ENCODE measurements around the gene SINHCAF.
"Not testable (repeated sequence)": the region's sequence is repeated elsewhere in the genome, so short reads cannot be mapped to it uniquely, and the experiment has no call there.

SINHCAF gene

DNA sequence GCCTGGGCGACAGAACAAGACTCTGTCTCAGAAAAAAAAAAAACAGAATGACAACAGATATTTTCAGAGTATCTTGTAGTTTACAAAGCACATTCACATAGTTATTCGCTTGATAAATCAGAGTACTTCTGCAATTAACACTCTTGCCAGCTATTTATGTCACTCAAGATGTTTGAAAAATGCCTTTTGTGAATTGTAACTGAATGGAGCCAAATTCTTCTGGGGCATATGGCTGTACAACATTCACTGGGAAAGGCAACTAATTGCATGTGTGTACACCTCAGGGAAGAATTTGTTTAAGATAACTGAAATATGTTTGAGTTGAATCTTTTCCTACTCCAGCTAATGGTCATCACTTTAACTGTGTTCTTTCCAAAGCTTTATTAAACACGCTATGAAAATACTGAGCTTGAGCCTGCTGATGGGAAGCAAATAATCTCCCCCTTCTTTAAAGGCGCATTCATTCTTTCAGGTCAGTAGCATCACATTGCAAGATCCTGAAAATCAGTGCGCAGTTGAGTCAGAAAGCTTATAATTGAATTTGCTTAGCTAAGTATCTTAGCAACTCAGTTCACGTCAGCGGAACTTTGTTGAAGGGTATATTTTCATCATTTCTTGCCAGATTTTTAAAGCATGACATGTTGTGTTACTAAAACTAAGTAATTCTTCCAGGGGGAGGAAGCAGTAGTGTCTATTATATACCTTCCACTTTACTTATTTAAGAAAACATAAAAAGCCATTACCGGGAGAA is 66.6 kb downstream of the SINHCAF start:
- DNase-seq: no peak

DNA sequence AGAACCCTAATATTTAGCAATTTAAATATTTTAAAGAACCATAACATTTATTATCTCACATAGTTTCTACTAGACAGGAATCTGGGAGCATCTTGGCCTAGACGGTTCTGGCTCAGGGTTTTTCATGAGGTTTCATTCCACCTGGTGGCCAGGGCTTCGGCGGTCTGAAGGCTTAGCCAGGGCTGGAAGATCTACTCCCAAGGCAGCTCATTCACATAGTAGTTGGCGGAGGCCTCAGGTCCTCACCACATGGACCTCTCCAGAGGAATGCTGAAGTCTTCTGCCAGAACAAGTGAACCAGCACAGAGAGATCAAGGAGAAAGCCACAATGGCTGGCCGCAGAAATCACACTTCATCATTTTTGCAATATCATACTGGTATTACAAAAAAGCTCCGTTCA is 68.2 kb downstream of the SINHCAF start:
- DNase-seq: no peak

- not testable (repeated sequence) for DNase-seq
Measured at GRCh38 chr12:31251707-31252611, 74.0 kb downstream of the SINHCAF start.

DNA sequence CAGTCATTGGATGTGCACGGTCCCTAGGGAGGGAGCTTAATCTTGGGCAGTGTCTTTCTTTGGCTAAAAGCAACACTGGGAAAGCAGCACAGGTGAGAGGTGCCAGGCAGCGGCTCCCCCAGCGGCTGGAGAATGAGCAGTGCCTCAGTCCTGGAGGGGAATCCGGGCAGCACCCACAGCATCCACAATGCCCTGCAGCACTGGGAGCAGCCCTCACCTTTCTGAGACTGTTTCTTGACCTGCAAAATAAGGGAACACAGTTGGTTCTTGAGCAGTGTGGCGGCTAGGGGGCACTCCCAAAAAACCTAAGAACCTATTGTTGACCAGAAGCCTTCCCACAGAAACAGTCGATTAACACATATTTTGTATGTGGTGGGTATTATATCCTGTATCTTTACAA is 75.8 kb downstream of the SINHCAF start:
- no peak for DNase-seq

DNA sequence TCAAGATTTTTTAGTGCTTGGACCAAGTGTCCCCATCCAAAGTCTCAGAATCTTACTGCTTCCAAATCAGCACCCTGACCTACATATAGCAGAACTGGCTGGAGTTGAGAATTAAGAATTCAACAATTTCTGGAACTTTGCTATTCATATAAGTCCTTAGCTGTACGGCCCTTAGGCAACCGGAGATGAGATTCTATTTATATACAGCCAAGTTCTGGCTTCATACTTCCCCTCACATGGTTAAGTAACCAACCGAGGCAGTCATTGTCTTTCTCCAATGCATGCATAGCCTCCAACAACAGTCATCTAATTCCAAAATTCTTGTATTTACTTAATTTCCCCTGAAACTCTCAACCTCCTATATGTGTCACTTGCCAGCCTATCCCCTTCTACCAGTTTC is 76.6 kb downstream of the SINHCAF start:
- no peak for DNase-seq

DNA sequence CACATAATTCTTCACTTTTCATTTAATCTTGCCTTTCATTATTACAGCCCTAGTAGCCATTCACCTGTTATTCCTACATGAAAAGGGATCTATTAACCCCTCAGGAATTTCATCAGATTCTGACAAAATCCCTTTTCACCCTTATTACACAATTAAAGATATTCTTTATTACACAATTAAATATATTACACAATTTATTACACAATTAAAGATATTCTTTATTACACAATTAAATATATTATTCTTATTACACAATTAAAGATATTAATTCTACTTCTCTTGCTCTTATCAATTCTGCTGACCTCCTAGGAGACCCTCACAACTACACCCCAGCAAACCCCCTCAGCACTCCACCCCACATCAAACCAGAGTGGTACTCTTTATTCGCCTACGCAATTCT is 77.1 kb downstream of the SINHCAF start:
- DNase-seq: no peak

GRCh38 chr12:31248337-31248736 is 77.6 kb downstream of the SINHCAF start:
- no peak for DNase-seq

- DNase-seq: no peak
Measured at GRCh38 chr12:31246470-31246850, 79.5 kb downstream of the SINHCAF start.

DNA sequence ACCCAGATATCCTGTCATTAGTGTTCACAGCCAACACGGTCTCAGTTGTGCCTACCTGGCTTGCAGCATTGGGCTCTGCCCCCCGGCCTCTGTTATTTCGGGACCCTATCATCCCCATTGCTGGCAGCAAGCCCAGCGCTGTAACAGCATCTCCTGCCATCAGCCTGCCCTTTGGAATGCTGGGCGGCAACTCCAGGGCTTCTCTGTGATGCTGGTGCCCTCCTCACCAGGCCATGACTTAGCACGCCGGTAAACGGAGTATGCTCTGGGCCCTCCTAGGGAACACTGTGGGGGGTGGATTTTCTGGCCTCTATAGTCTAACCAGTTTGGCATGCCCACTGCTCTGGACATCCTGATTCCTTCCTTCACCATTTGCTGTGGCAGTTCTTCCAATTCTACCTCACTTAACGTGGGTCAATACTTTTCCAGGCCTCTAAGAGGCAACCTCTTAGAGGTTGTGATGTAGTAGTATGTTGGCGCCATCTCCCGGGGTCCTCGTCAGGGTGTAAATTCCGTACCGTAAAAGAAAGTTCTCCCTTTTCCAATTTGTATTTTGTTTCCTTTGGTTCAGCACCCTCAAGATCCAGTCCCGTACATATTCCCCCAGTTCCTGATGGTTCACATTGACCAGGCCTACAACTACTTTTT is 80.0 kb downstream of the SINHCAF start:
- peak; percentile 31 for DNase-seq

GRCh38 chr12:31242418-31242817 is 83.5 kb downstream of the SINHCAF start:
- DNase-seq: not testable (repeated sequence)

- peak; percentile 70 for DNase-seq
Measured at GRCh38 chr12:31238764-31239387, 87.1 kb downstream of the SINHCAF start.

- DNase-seq: not testable (repeated sequence)
Measured at GRCh38 chr12:31238333-31238732, 87.6 kb downstream of the SINHCAF start.

- no peak for DNase-seq
Measured at GRCh38 chr12:31236998-31237637, 88.8 kb downstream of the SINHCAF start.

DNA sequence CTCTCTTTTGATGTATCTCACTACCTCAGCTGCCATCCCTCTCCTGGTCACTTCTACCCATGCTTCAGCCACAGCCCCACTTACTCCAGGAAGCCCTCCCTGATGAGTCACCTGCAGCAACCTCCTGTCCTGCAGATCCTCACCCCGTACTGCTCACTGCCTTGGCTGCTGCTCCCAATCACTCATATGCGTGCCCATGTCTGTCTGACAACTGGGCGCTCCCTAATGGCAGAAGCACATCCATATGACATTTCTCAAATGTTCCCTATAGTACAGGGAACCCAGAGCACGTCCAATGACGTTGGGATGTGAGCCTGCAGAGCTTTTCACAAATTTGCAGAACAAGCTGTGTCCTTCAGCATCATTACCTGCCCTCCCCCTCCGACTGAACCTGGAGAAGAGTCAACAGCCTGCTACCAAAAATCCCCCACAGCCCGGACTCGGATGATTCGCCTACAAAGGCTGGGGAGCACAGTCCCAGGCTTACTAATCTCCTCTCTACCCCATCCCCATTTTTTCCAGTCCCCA is 90.0 kb downstream of the SINHCAF start:
- no peak for DNase-seq

- peak; percentile 78 for DNase-seq
Measured at GRCh38 chr12:31234955-31235867, 90.7 kb downstream of the SINHCAF start.

DNA sequence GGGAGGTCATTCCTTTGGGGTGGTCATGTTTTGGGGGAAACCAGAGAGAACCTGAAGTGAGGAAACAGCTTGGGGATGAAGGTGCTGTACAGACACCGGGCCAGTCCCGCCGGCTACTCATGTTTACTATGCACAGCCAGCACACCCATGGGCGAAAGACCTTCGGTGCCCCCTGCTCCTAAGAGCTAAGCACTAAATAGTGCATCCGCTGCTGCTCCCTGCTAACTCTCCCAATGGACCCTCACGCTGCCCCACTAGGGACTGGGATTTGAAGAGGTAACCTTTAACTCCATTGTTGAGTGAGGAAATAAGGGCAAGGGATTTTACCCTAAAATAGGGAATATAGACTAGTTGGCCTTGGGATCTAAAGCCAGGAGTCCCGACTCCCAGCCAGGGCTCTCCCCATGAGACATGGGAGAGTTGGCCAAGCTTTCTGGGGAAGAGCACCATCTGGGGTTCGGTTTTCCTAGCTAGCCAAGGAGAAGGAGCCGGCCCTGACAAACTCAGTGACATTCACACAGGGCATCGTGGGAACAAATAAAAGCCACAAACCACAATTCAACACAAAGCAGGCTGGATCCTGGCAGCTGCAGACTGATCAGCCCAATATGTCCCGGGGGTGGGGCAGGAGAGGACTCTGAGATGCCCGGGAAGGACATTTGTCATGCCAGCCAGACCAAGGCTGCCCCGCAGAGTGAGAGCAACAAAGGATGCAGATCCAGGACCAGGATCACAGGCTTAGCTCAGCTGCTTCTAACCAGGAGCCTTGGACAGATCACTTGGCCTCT is 91.7 kb downstream of the SINHCAF start:
- peak; percentile 43 for DNase-seq

DNA sequence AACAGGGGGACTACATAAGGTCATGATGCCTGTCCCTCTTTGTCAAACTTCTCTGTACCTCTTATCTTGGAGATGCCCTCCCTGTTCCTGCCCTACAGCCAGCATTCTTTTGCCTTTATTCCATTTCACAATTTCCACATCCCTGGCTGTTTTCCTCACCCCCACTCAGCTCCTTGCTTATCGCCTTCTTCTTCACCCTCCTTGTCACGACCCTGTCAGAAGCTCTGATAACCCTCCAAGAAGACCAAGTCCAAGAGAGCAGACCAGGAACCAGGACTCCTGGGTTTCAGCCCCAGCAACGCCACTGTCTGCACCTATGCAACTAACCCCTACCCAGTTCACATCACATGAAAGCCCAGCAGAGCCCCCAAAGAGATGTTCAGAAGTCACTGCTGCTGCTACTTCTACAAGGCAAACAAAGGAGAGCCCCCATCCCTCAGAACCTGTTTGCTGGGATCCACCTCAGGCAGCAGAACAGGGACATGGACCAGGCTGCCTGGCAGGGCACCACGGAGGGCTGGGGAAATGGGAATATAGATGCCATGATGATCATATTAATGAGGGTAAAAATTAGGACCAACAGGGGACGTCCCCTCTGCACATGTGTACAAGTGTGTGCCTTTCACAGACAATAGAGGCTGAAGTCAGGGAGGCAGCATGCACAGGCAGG is 92.8 kb downstream of the SINHCAF start:
- DNase-seq: no peak

GRCh38 chr12:31232361-31232965 is 93.5 kb downstream of the SINHCAF start:
- DNase-seq: no peak

Data from femur (tissue), 1 donor.